NOMO-1 treated with dmso at 0.1 percent for 144 hours (cell line): ENCODE measurements around the gene UGT1A6.
"Not testable (repeated sequence)": the region's sequence is repeated elsewhere in the genome, so short reads cannot be mapped to it uniquely, and the experiment has no call there.

Experiments
- DNase-seq: peaks from one replicate; lab custom pipeline; 2025; ENCODE audit not compliant: unreplicated experiment; lab: John Stamatoyannopoulos, UW

The UGT1A6 gene

DNA sequence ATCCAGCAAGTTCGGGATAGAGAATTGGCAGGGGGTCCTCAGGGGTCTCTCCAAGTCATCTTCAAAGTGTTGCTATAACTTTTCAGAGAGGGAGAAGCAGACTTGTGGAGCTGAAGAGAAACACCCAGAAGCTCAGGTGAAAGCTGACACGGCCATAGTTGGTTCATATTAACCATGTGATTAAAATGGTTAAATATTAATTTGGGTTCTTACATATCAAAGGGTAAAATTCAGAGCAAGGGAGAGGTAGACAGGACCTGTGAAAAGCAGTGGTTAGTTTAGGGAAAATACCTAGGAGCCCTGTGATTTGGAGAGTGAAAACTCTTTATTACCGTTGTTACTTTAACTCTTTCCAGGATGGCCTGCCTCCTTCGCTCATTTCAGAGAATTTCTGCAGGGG lies at the start of gene UGT1A6:
Gene UGT1A6, plus strand, starts transcription at position 243 of the 400 bp plus-strand sequence. Its CDS starts 115 bp downstream, at position 358.
- DNase-seq = no peak

DNA sequence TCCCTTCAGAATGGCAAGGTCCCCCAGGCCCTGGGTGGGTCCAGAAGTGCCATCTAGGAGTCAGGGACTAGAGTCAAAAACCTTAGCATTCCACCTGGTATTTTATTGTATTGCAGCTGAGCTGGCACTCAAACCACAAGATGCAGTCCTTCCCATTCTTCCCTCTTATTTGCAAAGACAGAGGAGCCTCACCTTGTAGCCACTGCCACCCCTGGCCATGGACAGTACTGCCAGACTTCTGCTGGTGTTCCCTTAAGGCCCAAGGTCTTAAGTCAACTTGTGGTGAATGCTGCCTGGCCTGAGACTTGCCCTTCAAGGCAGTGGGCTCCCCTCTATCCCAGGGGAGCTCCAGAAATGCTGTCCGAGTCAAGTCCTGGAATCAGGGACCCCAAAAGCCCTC lies 49.6 kb upstream of the UGT1A6 start:
- DNase-seq = no peak

- not testable (repeated sequence) for DNase-seq
Observed at GRCh38 chr2:233646033-233646432, 46.7 kb upstream of the UGT1A6 start.

DNA sequence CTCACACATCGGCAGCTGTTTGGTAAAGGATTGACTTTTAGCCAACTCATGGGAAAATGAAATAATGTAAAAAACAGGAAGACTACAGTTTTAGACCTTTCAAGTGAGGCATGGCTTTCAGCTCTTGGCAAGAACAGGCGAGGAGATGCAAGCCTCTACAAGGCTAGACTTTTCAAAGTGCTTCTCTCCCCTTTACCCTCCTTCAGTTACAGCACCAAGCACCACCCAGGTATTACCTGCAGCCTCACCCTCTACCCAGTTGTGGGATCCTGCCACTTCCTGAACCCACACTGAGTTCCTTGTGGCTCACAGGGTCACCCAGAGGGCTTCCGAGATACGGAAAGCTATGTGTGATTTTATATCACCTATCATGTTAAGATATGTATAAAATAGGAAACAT lies 41.7 kb upstream of the UGT1A6 start:
- DNase-seq = no peak

DNA sequence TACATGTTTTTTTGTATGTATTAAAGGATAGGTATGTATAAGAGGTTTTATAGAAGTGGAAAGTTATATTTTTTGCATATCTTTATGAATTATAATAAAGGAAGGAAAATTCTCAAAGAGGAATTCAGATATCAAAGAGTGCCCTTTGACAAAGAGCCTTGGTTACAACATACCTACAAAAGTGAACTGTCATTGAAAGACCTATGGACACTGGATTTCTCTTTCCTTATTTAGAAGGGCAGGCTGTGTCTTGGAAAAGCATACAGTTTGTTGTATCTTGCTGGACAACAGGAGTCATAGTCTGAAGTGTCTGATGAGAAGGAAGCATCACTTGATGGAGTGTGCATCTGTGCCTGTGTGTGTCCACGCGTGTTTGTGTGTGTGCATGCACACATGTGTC lies 41.3 kb upstream of the UGT1A6 start:
- no peak for DNase-seq

GRCh38 chr2:233654501-233654900 lies 38.2 kb upstream of the UGT1A6 start:
- DNase-seq = no peak

- DNase-seq = no peak
Observed at GRCh38 chr2:233655043-233655442, 37.6 kb upstream of the UGT1A6 start.

DNA sequence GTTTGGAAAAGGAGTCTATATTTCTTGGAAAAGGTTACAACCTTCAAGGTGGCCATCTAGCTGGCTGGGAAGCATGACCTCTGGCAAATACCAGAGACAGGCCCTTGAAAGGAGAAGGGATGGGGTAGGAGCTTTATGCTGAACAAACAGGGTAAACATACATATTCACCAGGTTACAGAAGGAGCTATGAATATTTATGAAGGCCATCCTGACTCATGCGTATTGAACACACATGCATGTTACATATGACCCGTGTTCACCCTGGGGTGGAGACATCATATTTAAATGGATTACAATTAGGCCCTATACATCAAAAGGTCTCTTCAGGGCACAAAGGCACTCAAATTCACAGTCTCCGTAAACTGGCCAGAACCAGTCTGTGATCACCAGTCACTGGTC lies 36.7 kb upstream of the UGT1A6 start:
- not testable (repeated sequence) for DNase-seq

- no peak for DNase-seq
Observed at GRCh38 chr2:233656443-233656842, 36.2 kb upstream of the UGT1A6 start.

- no peak for DNase-seq
Observed at GRCh38 chr2:233658610-233659009, 34.1 kb upstream of the UGT1A6 start.

- no peak for DNase-seq
Observed at GRCh38 chr2:233663911-233664310, 28.8 kb upstream of the UGT1A6 start.

DNA sequence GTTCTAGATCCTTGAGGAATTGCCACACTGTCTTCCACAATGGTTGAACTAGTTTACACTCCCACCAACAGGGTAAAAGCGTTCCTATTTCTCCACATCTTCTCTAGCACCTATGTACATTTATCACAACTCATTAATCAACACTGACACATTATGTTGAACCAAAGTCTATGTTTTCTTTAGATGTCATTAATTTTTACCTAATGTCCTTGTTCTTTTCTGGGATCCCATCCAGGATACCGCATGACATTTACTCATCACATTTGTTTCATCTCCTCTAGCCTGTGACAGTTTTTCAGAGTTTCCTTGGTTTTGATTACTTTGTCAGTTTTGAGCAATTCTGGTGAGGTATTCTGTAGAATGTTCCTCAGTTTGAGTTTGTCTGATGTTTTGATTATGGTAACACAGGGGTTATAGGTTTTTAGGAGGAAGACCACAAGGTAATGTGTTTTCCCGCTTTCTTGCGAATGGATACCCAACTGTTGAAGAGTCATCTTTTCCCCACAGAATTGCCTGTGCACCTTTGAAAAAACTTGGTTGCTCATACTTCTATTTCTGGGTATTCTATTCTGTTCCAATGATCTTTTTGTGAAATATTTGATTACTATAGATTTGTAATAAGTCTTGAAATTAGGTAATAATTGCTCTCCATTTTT lies 24.0 kb upstream of the UGT1A6 start:
- no peak for DNase-seq

GRCh38 chr2:233671290-233672161 lies 21.2 kb upstream of the UGT1A6 start, which contains the start of gene UGT1A9:
Gene UGT1A9, plus strand, starts transcription at chr2:233671898. Its CDS starts 37 bp downstream, at chr2:233671935.
- DNase-seq = no peak

DNA sequence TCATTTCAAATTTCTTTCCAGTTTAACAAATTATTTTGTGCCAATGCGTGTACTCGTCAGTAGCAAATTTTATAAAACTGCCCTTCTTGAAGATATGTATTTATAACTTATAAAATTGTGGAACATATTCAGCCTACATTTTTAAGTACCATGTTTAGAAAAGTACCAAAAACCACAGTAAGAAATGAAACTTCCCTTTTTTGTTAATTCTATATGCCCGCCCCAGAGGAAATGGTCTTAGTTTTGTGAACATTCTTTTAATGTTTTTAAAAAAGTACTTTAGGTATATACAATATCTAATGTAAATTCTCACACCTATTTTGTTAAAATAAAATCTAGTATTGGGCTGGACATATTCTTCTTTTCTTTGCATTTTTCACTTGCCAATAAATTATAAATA lies 19.8 kb upstream of the UGT1A6 start:
- DNase-seq = no peak

DNA sequence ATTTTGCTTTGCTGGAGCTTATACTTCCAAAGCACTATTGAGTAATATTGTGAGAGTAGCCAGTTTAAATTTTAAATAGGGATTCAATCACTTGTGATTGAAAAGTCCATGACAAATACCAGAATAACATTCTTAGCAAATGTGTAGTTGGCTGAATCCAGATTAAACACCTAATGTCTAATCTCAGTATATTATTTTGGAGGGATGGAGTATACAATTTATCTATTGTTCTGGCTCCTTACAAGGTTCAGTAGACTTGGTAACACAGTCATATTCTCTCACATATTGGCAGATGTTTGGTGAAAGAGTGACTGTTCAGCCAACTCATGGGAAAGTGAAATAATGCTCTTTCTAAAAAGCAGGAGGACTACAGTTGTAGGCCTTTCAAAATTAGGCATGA lies 18.8 kb upstream of the UGT1A6 start:
- DNase-seq = no peak

DNA sequence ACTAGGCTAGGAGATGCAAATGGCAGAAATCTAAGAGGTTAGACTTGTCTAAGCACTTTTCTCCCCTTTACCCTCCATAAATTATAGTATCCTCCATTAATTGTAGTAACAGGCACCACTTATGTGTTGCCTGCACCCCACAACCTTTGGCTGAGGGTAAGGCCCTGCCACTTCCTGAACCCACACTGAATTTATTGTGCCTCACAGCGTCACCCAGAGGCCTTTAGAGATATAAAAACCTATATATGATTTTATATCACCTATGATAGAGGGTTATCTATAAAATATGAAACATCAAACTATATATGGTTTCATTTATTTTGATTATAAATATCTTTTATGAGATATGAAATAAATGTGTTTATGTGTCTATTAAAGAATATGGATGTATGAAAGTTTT lies 18.4 kb upstream of the UGT1A6 start:
- no peak for DNase-seq

GRCh38 chr2:233674995-233675394 lies 17.7 kb upstream of the UGT1A6 start:
- DNase-seq = no peak

DNA sequence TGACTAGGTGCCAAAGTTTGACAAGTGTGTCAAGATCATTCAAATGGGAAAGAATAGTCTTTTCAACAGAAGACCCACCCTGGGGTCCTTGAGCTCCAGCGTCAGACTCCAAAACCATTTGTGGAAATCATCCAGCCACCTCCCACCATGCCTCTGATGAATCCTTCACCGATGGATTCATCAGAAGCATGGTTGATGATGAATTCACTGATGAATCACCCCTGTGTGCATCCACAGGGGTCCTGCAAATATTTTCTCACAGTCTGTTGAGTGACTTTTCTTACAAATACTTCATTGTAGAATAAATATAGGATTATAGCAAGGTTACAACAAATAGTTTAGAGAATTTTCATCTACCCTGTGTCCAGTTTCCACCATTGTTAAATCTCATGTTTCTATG lies 16.6 kb upstream of the UGT1A6 start:
- no peak for DNase-seq

DNA sequence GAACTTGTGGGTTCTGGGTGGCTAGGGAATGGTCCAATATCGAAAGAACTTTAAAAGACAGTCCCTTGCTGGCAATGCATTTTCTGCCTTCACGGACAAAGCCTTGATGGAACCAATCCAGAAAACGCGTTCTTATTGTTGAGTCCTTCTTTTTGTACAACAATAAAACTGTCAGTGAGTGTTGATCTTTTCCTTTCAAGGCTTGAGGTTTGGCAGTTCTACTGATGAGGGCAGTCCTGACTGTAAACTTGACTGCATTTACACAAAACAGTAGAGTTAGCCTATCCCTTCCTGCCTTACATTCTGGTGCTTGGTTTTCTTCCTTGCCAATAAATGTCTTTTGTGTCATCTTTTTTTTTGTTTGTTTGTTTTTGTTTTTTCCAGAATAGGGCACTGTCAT lies 13.5 kb upstream of the UGT1A6 start:
- no peak for DNase-seq

DNA sequence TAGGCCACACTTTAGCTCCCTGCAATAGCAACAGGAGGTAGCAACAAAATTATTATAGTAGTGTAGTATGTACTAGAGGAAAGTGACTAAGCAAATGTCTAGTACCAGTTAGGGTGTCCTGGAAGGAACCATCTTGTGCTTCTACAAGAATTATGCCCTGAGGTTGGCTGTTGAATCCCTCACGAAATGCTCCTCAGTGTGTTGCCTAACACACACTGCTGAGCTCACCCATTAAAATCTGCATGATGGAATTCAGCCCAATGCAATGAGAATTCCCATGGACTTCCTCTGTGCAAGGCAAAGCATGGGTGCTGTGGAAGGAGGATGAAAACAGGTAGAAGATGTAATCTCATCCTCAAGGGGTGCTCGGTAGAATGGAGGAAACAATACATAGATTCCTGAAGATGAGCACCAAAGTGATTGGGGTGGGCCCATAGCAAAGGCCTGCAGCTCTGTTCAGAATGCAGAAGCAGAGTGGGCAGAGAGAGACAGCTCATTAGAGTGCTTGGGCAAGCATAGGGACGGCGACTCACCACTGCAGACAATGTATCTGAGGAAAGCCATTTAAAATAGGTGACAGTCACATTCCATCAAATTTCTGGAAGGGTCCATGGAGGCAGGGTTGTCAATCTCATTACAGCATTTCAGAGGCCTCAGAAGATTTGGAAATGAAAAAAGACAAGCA lies 12.2 kb upstream of the UGT1A6 start:
- no peak for DNase-seq

DNA sequence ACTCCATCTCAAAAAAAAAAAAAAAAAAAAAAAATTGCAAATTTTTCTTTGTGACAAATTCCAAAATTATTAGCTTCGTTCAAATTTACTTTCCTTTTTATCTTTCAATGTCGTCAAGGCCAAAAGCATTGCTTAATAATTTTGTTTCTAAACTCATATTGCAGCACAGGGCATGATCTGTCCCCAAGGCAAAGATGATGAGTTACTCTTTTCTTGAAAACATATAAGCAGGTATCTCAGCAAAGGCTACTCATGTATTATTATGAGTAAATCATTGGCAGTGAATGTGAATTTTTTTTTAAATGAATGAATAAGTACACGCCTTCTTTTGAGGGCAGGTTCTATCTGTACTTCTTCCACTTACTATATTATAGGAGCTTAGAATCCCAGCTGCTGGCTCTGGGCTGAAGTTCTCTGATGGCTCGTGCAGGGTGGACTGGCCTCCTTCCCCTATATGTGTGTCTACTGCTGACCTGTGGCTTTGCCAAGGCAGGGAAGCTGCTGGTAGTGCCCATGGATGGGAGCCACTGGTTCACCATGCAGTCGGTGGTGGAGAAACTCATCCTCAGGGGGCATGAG lies 11.1 kb upstream of the UGT1A6 start, which contains the start of gene UGT1A7:
Gene UGT1A7, plus strand, starts transcription at position 381 of the 579 bp plus-strand sequence. Its CDS starts 37 bp downstream, at position 418.
- DNase-seq = no peak
